HG03103 (cell line): Measurements from ENCODE around the gene DHX57.
"Not testable (repeated sequence)": the region's sequence is repeated elsewhere in the genome, so short reads cannot be mapped to it uniquely, and the experiment has no call there.

Experiments used
- ATAC-seq: cut with Tn5 transposase; IDR thresholded peaks from one replicate; pipeline ENCODE4 v1.9.1; 2021; ENCODE audit warnings: low read depth; ENCODE audit not compliant: unreplicated experiment

Gene DHX57

DNA sequence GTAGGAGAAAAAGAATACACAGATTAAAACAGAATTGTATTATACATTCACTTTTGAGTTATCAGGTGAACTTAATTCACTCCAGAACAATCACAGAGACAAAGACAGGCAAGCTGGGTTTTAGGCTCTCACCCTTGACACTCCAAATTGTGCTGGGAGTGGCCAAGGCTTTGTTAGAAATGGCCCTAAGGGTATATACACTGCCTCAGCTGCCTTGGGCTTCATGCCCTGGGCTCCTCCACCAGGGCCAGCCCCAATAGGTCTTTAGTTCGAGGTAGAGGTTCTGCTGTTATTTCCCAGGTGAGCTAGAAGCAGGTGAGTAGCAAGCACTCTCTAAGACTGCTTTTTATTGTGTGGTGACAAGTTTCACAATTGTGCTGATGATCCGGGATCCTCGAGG, 77.8 kb downstream of the DHX57 start:
- no peak for ATAC-seq

DNA sequence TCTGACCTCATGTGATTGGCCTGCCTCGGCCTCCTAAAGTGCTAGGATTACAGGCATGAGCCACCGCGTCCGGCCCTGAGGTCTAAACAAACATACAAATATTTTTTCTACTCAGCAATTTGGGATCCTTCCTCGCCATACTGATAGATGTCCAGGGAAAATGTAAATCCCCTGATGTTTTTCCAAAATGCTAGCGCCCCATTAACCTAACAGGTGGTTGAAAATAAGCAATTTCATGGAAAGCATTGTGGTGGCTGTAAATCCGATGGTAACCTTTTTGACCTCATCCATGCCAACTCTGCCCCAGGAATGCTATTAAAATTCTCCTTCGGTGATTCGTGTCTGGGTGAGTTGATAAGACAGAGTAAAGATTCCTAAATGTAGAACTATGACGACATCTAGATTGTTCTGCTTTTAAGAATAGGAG, 78.5 kb downstream of the DHX57 start:
- no peak for ATAC-seq

DNA sequence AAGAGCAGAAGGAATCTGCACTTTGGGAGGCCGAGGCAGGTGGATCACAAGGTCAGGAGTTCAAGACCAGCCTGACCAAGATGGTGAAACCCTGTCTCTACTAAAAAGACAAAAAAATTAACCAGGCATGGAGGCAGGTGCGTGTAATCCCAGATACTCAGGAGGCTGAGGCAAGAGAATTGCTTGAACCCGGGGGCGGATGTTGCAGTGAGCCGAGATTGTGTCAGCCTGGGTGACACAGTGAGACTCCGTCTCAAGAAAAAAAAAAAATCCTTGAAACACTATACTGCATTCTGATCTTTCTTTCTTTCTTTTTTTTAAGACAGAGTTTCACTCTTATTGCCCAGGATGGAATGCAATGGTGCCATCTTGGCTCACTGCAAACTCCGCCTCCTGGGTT, 80.7 kb downstream of the DHX57 start:
- not testable (repeated sequence) for ATAC-seq

DNA sequence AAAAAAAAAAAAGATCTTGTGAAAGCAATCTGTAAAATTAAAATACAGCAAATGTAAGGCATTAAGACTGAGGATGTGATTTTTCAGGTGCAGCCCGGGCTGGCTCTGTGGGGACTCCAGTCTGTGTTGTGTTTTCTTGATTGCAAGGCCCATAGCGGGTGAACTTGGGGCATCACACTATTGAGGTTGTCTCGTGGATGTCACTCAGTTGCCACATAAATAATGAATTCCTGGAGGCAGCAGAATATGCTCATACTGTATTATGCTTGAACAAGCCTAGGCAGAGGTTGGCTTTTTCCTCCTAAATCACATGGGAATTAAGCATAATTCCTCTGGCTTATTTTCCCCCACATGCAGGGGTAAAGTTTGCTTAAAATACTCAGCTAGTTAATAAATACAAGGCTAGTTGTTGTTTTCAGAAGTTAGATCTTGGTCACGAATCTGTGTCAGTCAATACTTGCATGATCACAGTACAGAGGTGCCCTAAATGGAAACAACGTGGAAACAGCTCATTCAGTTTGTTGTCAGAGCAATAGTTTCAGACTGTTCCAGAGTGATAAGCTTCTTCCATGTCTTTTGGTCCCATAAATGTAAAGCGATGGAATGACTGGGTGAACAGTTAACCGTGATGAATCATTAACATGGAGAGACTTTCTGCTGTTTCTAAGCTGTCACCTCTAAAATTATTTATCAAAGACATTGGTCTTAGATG, 81.3 kb downstream of the DHX57 start:
- no peak for ATAC-seq

DNA sequence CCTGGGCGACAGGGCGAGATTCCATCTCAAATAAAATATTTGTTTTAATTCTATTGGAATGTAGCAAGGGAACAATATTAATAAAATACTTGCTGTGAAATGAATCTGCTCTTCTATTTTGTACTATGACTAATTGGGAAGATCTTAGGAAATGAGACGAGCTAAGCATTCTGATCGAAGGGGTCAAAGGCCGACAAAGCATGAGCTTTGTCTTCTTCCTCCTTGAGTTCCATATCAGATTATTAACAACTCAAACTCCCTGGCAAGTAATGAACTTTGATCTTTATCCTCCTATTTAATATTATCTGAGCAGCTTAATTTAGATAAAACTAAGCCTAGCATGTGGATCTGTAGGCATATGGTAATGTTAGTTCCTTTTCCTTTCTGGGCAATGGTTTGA, 82.2 kb downstream of the DHX57 start:
- ATAC-seq: no peak

DNA sequence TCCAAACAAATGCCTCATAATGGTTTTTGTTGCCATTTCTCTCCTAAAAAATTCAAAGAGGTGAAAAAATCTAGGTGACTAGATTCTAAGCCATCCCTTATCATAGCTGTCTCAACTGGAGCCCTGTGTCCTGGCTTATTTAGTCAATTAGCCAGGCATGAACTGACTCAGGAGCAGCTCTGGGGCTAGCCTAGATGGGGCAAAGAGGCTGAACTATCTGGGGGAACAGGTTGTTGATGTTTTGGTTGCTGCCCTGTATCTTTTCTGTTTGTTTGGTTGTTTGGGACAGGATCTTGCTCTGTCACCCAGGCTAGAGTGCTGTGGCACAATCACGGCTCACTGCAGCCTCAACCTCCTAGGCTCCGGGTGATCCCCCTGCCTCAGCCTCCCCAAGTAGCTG, 83.0 kb downstream of the DHX57 start:
- ATAC-seq: no peak

DNA sequence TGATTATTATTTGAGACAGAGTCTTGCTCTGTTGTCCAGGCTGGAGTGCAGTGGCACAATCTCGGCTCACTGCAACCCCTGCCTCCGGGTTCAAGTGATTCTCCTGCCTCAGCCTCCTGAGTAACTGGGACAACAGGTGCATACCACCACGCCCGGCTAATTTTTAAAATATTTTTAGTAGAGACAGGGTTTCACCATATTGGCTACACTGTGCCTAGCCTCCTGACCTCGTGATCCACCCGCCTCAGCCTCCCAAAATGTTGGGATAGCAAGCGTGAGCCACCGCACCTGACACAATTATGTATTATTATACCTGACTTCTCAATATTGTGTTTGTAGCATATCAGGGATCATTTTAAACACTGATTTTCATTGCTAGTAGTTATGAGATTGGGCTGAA, 83.4 kb downstream of the DHX57 start:
- ATAC-seq: not testable (repeated sequence)

DNA sequence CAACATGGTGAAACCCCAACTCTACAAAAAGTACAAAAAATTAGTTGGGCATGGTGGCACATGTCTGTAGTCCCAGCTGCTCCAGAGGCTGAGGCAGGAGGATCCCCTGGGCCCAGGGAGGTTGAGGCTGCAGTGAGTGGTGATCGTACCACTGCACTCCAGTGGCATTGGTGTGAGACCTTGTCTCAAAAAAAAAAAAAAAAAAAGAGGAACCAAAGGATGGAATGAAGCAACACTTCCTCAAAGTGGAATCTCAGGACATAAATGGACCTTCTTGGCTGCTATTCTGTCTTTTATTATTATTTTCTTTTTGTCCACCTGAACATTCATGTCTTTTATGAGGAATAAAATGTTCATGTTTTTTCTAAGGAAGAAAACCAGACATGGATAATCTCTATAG, 84.0 kb downstream of the DHX57 start:
- no peak for ATAC-seq

DNA sequence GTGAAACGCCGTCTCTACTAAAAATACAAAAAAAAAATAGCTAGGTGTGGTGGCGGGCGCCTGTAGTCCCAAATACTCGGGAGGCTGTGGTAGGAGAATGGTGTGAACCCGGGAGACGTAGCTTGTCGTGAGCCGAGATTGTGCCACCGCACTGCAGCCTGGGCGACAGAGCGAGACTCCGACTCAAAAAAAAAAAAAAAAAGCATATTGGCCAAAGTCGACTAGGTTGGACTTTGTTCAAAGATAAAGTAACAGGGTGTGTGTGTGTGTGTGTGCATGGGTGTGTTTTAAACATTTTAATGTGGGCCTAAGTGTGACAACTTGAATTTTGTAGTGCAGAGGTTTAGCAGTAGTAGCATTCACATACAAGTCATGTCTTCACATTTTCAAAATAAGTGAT, 86.0 kb downstream of the DHX57 start:
- no peak for ATAC-seq

DNA sequence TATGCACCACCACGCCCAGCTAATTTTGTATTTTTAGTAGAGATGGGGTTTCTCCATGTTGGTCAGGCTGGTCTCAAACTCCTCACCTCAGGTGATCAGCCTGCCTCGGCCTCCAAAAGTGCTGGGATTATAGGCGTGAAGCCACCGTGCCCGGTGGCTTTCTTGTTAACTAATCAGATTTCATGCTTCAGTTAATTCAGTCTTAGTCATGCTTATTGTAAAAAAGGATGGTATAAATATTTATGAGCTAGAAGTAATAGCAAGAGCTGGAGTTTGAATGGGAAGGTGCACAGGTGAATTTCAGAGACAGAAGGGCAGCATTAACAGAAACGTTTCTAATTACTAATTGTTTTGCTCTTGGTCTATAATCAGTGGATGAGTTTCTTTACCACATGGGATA, 87.4 kb downstream of the DHX57 start:
- no peak for ATAC-seq

DNA sequence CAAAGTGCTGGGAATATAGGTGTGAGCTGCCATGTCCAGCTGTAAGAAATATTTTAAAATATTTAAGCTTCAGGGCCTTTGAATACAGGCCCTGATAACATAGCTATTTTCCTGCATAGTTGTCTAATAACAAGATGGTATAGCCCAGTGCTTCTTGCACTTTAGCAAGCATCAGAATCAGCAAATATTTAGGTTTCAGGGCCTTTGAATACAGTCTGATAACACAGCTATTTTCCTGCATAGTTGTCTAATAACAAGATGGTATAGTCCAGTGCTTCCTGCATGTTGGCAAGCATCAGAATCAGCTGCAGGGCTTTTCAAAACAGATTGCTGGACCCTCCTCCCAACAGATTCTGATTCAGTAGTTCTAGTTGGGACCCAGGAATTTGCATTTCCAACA, 92.1 kb downstream of the DHX57 start:
- ATAC-seq: no peak

DNA sequence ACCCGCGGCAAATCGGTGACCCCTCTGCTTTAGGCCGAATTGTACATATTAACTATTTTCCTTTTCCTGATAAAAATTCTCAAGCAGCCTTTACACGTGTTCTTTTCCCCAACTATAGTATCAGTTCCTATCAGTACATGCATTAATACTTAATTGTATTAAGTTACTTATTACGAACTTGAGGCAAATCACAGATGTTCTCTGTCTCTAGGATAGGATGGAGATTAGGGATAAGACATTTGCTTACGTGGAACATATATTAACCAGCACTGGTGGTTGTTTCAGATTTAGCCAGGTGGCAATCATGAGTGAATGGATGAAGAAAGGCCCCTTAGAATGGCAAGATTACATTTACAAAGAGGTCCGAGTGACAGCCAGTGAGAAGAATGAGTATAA, 97.0 kb downstream of the DHX57 start:
- ATAC-seq: no peak

DNA sequence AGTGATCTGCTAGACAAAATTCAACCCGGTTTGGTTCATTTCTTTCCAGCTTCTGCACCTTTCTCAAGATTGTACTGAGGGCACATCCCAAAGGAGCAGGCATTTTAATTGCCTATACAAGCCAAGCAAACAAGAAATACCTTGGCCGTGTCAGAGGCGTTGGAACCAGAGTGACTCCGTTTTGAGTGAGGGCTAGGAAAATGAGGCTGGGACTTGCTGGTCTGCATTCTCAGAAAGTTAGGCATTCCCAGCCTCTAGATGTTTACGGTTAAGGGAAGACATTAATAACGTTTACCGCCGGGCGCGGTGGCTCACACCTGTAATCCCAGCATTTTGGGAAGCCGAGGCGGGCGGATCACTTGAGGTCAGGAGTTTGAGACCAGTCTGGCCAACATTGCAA, 99.2 kb downstream of the DHX57 start:
- ATAC-seq: no peak

DNA sequence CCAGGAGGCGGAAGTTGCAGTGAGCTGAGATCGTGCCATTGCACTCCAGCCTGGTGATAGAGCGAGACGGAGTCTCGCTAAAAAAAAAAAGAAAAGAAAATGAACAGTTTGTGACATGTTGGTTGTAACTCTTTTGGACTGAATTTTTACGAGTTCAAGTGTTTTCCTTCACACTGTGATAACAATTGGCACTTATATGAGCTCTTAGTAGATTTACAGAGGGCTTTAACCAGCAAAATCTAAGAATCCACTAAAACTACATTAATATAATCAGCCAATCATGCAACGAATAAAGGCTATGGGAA, 99.9 kb downstream of the DHX57 start:
- ATAC-seq: no peak

DNA sequence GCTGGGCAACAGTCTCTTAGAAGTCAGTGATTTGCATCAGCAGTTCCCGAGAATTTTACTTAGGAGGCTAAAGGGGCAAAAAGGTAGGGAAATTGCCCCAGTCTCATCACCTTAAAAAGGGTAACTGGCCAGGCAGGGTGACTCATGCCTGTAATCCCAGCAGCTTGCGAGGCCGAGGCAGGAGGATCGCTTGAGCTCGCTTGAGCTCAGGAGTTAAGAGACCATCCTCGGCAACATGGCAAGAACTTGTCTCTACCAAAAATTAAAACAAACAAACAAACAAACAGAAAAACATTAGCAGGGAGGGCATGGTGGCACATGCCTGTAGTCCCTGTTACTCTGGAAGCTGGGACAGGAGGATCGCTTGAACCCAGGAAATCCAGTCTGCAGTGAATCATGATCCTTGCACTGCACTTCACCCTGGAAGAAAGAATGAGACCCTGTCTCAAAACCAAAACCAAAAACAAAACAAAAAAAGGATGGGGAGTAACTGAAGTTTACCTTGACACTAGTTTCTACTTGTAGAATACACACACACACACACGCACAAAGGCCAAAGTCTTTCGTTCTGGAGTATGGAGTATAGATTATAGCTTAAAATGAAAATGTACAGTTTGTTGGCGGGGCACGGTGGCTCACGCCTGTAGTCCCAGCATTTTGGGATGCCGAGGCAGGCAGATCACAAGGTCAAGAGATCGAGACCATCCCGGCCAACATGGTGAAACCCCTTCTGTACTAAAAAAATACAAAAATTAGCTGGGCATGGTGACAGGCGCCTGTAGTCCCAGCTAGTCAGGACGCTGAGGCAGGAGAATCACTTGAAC, 100.4 kb downstream of the DHX57 start:
- ATAC-seq: no peak

DNA sequence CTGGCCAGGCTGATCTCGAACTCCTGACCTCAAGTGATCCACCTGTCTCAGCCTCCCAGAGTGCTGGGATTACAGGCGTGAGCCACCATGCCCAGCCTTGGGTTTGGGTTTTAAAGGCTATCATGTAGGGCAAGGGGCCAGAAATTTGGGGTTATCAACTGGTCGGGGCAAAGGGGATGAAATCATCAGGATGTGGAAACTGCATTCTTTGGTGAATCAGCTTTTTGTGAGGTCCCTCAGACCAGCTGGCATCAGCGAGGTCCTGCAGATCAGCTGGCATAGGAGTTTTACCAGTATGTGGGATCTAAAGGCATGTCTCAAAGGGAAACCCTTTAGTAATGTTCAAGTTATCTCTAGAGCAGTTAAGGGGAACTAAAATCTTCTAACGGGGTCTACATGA, 104.1 kb downstream of the DHX57 start:
- ATAC-seq: no peak

DNA sequence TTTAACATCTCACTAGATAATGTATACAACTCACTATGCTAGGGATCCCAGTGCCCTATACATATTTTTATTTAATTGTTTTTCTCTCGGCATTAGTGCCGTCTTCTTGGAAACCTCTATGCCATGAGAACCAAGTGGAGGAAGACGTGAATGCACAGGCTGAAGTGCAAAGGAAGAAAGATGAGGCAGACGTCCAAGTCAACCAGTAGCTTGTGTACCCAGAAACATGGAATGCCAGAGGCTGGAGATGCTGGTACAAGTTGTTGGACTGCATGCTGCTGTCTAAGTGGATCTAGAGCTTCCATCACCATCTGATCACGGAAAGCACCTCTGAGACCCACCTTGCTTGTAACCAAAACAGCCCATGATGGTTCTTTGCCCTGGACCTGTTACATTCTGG, 110.2 kb downstream of the DHX57 start:
- no peak for ATAC-seq

DNA sequence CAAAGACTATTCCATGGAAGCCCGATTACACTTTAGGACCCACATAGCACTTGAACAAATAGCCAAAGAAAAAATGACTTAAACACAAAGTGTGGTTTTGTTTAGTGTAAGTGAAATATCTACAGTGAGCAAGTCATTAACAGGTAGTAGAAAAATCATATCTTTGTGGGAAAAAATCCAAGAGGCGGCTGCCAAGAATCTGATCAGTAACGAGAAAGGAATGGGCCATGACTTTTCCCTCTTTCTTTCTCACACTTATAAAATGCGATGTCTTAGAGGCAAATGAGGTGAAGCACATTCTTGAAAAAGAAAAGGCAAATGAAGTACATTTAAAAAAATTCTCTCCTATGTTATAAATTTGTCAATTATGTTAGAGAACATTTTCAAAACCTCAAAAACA, 110.6 kb downstream of the DHX57 start:
- no peak for ATAC-seq

DNA sequence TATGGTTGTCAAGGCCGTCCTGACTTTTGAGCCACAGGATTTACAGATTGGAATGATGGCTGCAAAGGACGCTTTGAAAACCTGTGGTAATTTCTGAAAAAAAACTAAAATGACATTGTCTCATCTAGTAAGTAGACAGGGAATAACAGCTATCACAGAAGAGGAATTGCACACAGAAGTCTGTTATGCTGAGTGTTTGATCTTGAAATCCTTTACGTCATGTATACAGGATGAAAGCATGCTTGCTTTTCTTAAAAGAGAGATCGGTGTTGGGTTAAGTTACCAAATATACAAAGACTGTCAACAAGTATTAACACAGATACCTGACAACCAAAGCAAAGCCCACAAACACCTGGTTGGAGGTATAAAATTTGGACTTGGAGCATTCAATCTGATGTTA, 112.0 kb downstream of the DHX57 start:
- ATAC-seq: no peak

DNA sequence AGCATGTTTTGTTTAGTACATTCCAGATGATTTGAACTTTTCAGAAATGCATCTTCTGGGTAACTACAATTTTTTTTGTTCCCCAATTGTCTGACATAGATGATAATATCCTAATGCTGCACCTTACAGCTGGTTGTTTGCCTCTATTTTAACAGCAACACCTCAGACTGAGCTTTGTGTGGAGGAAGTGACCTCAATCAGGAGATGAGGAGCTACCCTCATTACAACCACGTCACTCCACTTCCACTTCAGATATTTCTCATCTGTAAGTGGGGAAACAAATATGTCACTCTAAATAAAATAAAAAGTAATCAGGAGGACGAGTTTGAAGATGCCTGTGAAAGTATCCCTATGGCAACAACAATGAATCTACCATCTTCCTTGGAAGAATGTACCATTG, 112.5 kb downstream of the DHX57 start:
- no peak for ATAC-seq

DNA sequence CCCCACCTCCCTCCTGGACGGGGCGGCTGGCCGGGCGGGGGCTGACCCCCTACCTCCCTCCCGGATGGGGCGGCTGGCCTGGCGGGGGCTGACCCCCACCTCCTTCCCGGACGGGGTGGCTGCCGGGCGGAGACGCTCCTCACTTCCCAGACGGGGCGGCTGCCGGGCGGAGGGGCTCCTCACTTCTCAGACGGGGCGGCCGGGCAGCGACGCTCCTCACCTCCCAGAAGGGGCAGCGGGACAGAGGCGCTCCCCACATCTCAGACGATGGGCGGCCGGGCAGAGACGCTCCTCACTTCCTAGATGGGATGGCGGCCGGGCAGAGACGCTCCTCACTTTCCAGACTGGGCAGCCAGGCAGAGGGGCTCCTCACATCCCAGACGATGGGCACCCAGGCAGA, 119.8 kb downstream of the DHX57 start:
- not testable (repeated sequence) for ATAC-seq

DNA sequence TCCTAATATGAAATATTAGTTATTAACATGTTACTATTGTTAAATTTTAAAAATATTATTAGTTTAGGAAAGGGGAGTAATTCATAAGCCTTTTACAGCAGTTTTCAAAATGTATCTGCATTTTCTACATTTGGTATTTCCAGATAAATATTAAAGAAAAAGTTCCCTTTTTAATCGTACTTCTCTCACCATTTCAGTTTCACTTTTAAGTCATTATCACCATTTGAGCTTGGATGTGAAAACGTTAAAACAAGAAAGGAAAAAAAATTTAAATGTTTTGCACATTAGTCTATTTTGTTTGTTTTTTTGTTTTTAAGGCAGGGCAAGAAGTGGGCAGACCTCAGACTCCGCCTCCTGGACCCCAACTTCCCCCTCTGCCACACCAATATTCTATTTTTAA, 121.2 kb downstream of the DHX57 start:
- ATAC-seq: no peak
